HCT116 (cell line): Measurements from ENCODE around the gene CATSPERZ.

Experiments
- ATF3 ChIP-seq: IDR thresholded peaks from 2 replicates; pipeline ENCODE4 v1.6.1; 2012
- EGR1 ChIP-seq: IDR thresholded peaks from 2 replicates; pipeline ENCODE4 v1.6.1; 2012; ENCODE audit warnings: low read depth
- EZH2 ChIP-seq: fragments of 200-600 bp; sonication (generic); IDR thresholded peaks from 2 replicates; pipeline ENCODE4 v1.6.1; 2017; ENCODE audit warnings: antibody characterized with exemption, mixed run types
- MAX ChIP-seq: IDR thresholded peaks from 2 replicates; pipeline ENCODE4 v1.6.1; 2012
- POLR2A ChIP-seq: IDR thresholded peaks from 2 replicates; pipeline ENCODE4 v1.7.0; 2011; ENCODE audit warnings: borderline replicate concordance; ENCODE audit not compliant: insufficient read depth, insufficient read length; ENCODE audit errors: extremely low read depth
- POLR2AphosphoS5 ChIP-seq: IDR thresholded peaks from 2 replicates; pipeline ENCODE4 v1.6.1; 2011; ENCODE audit warnings: mild to moderate bottlenecking, low read depth, low read length, moderate library complexity
- RAD21 ChIP-seq: IDR thresholded peaks from 2 replicates; pipeline ENCODE4 v1.6.1; 2012; ENCODE audit warnings: low read depth, mild to moderate bottlenecking
- REST ChIP-seq: IDR thresholded peaks from 2 replicates; pipeline ENCODE4 v1.6.1; 2012; ENCODE audit warnings: low read depth
- SIN3A ChIP-seq: IDR thresholded peaks from 2 replicates; pipeline ENCODE4 v1.6.1; 2012; ENCODE audit warnings: low read depth
- SP1 ChIP-seq: IDR thresholded peaks from 2 replicates; pipeline ENCODE4 v1.6.1; 2012; ENCODE audit warnings: low read depth
- YY1 ChIP-seq: IDR thresholded peaks from 2 replicates; pipeline ENCODE4 v1.6.1; 2011; ENCODE audit warnings: low read length, low read depth, moderate library complexity, mild to moderate bottlenecking; ENCODE audit not compliant: insufficient replicate concordance; ENCODE audit errors: extremely low read depth
- TF ChIP-seq, protein P1 (sequence below), 3 experiments: fragments of 200-600 bp in 1 of 3; sonication (generic) in 1 of 3; IDR thresholded peaks in 2 of 3; conservative IDR thresholded peaks in 1 of 3; 2 replicates each; pipeline ENCODE4 v1.5.1; 2012 to 2017; ENCODE audit warnings: low read depth in 2 of 3, low read length in 2 of 3, antibody characterized with exemption in 1 of 3, borderline replicate concordance in 1 of 3, control low read depth in 1 of 3, mild to moderate bottlenecking in 1 of 3, mixed read lengths in 1 of 3, mixed run types in 1 of 3, moderate library complexity in 1 of 3; ENCODE audit not compliant: insufficient read depth in 1 of 3

GRCh38 chr11:64267207-64267945, 32.8 kb upstream of the CATSPERZ start:
- no peak for TF ChIP-seq POLR2A
- TF ChIP-seq, protein P1, sequence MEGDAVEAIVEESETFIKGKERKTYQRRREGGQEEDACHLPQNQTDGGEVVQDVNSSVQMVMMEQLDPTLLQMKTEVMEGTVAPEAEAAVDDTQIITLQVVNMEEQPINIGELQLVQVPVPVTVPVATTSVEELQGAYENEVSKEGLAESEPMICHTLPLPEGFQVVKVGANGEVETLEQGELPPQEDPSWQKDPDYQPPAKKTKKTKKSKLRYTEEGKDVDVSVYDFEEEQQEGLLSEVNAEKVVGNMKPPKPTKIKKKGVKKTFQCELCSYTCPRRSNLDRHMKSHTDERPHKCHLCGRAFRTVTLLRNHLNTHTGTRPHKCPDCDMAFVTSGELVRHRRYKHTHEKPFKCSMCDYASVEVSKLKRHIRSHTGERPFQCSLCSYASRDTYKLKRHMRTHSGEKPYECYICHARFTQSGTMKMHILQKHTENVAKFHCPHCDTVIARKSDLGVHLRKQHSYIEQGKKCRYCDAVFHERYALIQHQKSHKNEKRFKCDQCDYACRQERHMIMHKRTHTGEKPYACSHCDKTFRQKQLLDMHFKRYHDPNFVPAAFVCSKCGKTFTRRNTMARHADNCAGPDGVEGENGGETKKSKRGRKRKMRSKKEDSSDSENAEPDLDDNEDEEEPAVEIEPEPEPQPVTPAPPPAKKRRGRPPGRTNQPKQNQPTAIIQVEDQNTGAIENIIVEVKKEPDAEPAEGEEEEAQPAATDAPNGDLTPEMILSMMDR (IDR thresholded peaks at IDR 0.05 in 2 of 3, conservative IDR thresholded peaks at IDR 0.05 in 1 of 3; ENCODE audit: borderline replicate concordance in 1 of 3, insufficient read depth in 1 of 3, low read depth in 2 of 3, low read length in 2 of 3), result no peak
- TF ChIP-seq EZH2, result no peak
- no peak for TF ChIP-seq ATF3
- no peak for TF ChIP-seq RAD21
- TF ChIP-seq MAX, result no peak
- no peak for TF ChIP-seq SP1
- no peak for TF ChIP-seq REST
- no peak for TF ChIP-seq YY1
- TF ChIP-seq POLR2AphosphoS5, result no peak
- no peak for TF ChIP-seq EGR1
- TF ChIP-seq SIN3A, result no peak
